NCI-H146 (cell line): ENCODE data around the gene KRTAP4-7.
"Not testable (repeated sequence)": the region's sequence is repeated elsewhere in the genome, so short reads cannot be mapped to it uniquely, and the experiment has no call there.

ENCODE experiments used
- DNase-seq: peaks from one replicate; lab custom pipeline; 2025; lab: John Stamatoyannopoulos, UW

KRTAP4-7 gene

DNA sequence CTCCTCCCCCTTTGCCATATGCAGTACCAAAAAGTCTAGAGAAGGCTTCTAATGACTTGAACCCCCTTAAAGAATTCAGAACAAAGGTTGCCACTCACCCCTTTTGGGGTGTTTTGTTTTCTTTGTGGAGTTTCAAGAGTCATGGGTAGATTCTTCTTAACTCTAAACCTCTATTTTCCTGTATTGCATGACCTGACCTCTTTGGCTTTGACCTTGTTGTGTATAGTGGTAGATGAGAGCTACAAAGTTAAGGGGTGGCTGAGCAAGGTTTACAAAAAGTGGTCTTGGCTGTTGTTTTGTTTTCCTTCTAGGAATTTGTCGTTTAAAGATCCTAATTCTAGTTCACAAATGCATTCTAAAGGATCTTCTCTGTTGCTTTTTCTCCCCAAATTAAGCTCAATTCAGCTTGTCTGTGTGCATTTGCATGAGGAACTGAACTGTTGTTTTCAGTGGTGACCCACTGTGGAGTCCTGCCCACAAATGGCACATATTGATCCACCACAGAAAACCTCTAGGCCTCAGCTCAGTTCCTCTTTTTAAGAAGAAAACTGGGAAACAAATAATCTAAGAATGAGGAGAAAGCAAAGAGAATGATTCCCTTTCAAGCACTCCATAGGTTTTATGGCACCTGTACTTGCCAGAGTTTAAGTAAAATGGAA, 24.9 kb downstream of the KRTAP4-7 start:
- DNase-seq = not testable (repeated sequence)

DNA sequence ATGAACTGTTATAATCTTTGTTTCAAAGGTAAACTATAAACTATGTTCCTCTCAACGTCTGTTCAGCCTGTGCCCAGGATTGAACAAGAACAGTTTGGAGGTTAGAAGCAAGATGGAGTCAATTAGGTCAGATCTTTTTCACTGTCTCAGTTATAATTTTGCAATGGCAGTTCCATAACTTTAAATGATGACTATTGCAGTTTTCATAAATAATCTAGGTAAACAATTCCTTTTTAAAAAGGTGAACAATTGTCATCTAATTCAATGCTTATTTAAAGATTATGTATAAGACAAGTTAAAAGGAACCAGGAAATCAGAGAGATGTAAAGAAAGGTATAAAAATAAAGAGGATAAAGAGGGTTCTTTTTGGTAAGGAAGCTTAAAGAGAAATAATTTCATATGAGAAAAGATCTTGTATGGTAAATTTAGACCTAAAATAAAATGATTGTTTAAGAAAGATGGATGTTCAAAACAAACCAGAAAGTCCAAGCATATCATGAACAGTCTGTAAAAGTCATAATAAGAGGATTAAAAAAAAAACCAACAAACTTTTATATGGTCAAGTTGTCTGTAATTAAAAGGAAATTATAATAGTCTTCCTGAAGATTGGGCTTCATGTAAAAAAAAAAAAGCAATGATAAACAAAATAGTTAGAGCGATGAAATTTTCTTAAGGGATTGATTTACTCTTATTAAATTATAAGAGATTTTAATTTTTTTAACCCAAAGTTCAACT, 27.4 kb downstream of the KRTAP4-7 start:
- no peak for DNase-seq

DNA sequence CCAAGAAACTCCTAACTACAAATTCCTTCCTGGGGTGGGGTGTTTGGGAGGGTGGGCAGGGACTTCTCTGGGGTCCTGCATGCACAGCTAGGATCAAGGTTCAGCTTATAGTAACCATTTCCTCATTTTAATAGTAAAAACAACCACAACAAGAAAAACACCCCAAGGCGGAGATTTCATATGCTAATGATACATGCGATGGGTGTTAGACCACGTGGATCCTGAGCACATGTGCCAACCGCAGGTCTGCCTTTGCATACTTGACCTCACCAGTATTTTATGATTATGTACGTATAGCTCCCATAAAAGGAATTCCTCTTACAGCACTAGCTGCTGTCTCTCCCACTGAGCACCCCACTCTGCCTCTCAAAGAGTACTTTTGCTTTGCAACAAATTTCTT, 32.3 kb downstream of the KRTAP4-7 start:
- DNase-seq = no peak

- DNase-seq = peak; percentile 2
Observed at GRCh38 chr17:41117846-41118386, 34.0 kb downstream of the KRTAP4-7 start, which contains the start of gene KRTAP4-11. KRTAP4-11 (minus strand) TSS chr17:41118373; CDS start chr17:41118315, 58 bp downstream.

GRCh38 chr17:41118721-41119120, 34.8 kb downstream of the KRTAP4-7 start:
- DNase-seq = no peak

DNA sequence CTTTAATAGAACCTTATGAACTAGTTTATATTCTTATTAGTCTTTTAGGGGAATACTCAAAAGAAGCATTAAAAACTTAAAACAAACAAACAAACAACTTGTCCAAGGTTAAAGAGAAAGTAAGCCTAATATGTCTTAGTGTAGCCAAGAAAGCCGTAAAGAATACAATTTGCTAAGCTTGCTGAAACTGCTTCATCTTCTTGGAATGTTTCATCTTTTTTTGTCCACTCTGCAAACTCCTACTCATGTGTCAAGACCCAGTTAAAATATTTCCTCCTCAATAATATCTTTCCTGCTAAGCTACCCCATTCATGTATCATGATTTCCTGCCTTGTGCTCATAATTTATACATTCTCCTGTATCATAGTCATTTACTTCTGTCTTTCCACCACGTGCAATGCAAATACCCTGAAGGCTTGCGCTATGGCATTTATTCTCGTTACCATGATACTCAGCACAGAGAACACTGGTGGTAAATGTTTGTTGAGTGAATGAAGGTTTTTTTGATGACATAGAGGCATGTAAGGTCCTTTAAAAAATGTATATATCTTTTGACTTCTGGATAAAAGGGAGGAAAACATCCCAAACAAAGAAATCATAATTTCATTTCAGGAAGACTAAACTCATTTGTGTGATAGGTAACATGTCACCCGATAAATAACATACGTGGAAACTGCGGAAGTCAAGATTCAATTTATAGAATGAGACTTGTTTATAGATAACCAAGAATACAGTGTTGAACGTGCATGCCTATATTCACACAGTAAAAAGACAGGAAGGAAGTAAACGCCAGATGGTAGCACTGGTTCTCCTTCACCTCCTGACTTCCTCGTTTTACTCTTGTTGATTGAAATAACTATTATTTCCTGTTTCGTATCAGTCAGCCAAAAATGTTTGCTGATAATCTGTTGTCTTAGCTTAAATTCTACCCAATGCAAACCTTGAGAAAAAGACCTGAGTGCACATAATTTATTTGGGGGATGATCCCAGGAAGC, 36.0 kb downstream of the KRTAP4-7 start:
- not testable (repeated sequence) for DNase-seq

DNA sequence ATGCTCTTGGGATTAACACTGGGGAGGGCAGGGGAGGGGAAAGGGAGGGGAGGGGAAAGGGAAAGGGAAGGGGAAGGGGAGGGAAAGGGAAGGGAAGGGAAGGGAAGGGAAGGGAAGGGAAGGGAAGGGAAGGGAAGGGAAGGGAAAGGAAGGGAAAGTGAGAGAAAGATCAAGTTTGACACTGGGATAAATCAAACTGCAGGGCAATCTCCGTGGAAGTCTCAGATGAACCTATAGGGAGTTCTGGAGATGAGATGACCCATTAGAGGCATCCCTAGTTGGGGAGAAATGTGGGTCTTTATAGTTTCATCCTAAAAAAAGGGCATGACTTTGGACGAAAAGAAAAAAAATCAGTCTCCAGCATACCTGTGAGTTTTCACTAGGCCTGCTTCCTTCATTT, 37.8 kb downstream of the KRTAP4-7 start:
- no peak for DNase-seq

DNA sequence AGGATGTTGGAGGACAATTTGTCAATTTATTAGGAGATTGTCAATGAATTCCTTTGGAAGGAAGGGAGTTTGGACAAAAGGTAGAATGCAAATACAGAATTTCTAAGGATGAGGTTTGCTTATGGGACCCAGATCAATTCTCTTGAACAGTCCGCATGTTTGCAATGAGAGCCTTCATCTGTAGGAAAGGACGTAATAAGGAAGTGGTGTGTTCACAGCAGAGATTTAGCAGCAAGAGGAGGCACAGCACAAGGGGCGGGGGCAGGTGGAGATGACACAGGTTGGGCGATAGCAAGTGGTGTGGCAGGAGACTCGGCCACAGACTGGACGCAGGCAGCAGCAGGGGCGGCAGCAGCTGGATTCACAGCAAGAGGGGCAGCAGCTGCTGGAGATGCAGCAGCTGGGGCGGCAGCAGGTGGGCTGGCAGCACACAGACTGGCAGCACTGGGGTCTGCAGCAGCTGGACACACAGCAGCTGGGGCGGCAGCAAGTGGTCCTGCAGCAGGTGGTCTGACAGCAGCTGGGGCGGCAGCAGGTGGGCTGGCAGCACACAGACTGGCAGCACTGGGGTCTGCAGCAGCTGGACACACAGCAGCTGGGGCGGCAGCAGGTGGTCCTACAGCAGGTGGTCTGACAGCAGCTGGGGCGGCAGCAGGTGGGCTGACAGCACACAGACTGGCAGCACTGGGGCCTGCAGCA, 39.5 kb downstream of the KRTAP4-7 start:
- not testable (repeated sequence) for DNase-seq

DNA sequence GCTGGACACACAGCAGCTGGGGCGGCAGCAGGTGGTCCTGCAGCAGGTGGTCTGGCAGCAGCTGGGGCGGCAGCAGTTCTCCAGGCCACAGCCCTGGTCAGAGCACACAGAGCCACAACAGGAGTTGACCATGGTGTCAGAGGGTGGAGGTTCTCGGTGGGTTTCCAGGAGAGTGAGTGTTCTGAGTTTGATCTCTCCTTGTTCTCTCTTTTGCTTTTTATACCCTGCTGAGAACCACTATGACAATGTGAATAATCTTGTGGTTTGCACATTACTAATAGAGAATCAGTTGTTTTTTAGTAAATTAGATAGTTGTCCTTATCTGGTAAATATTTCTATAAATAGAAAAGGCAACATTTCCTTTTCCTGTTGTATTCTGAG, 40.0 kb downstream of the KRTAP4-7 start, which contains the start of gene KRTAP4-12:
TSS of gene KRTAP4-12 (minus strand) at position 192 of the 381 bp plus-strand sequence. CDS start at position 132, 60 bp downstream.
- not testable (repeated sequence) for DNase-seq

- DNase-seq = no peak
Observed at GRCh38 chr17:41125064-41125463, 41.1 kb downstream of the KRTAP4-7 start.

GRCh38 chr17:41126412-41126811, 42.5 kb downstream of the KRTAP4-7 start:
- no peak for DNase-seq

- DNase-seq = no peak
Observed at GRCh38 chr17:41127371-41127770, 43.4 kb downstream of the KRTAP4-7 start.

DNA sequence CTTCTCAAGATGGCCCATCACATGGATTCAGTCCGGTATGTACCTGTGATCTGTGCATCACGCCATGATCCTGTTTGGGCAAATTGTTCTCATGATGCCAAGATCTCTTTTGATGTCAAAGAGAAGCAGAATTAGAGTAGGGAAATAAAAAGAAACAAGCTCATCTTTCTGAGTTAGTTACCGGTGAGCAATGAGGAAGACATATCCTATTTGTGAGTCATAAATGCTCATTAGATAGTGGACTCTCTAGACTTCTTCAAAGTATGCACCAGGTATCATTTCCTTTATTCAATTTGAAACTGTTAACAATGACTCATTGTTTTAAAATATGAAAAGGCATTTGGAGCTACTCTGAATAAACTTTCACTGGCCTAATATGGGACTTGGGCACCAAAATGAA, 48.0 kb downstream of the KRTAP4-7 start:
- DNase-seq = no peak

DNA sequence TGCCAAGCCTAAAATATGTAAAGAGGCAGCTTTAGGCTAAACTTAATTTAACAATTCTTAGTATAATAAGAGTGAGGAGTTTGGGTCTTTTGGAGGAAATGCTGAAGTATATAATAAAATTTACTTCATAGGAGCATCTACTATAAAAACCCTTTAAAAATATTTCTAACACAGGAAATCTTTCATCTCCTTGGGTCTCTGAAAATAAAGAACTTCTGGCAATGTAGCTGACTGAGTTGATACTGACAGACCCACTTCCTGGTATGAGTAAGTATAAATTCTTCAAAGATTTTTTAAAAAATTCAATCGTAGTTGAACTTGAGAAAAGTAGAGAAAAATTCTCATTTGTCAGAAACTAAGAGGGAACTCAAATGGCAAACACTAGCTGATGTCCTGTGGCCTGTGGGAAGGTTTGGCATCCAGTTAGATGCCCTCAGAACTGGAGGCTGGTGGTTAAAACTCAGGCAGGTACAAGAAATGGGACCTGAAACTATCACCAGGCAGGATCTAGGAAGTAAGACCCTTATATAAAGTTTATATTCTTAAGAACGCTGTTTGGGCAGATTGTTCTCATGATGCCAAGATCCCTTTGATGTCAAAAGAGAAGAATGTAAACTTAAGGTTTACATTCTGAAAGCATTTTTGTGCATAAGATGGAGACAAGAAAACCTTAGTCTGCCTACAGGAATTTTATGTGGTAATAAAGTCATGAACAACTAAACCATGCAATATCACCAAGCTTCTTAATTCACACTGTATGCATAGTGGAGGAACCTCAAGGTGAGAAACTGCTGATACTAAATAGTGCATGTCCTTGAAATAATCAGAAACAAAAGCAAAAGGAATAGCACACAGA, 50.2 kb downstream of the KRTAP4-7 start:
- no peak for DNase-seq
